Measurements from ENCODE around the gene BHMT2. TPM values are rescaled to one million over a fixed set of nuclear protein-coding genes. Genes with fewer than 3 reads are reported as not detected.

Gene BHMT2
- total RNA-seq, 4 donors from 2014 or later: 1.5 to 13.9 (median 5.1) TPM

- H3K27me3 ChIP-seq: no peaks in the 10 kb centered on the region
- TF ChIP-seq CTCF (IDR thresholded peaks at IDR 0.05): no peak
- no peak for TF ChIP-seq POLR2A (IDR thresholded peaks at IDR 0.05)
- H3K27ac ChIP-seq: no peak overlapping the region
- no peaks in the 10 kb centered on the region for H3K4me1 ChIP-seq
- intact Hi-C loops (cut with DNase I): no loop called here
- H3K36me3 ChIP-seq: no peaks in the 10 kb centered on the region
- WGBS, 2 donors: 79 to 87% methylated on average over 4 to 8 of the region's 11 CpGs
- DNase-seq: no peak
- H3K9me3 ChIP-seq: peaks cover 0 to 8% (median 0%) of the 10 kb centered on the region in 3 donors
- no peak overlapping the region for H3K4me3 ChIP-seq
Measured at GRCh38 chr5:79075646-79076426, 6.3 kb downstream of the BHMT2 start.

DNA sequence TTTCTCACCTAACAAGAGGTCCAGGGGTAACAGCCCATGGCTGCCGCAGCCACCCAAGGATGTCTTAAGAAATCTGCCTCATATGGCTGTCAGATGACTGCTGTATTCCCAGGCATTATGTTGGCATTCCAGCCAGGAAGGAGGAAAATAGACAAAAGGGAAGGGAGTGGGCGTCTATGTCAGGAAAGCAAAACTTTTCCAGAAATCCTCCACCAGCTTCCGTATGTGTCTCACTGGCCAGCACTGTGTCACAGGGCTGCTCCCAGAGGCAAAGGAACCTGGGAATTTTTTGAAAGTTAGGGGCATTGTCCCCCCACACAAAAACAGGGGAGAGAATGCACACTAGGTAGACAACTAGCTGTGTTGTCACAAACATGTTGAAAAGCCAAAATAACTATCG lies 7.3 kb downstream of the BHMT2 start:
- DNase-seq: no peak
- Histone ChIP-seq H3K27me3 (no peaks in the 10 kb centered on the region), H3K4me3 (no peak overlapping the region), H3K36me3 (no peaks in the 10 kb centered on the region), H3K4me1 (no peaks in the 10 kb centered on the region), H3K27ac (peak overlapping the region in 1 of 4 donors; percentile 20), H3K9me3 (peaks cover 0 to 8% (median 0%) of the 10 kb centered on the region in 3 donors)
- intact Hi-C loops (cut with DNase I): no loop called here
- 51 to 79% methylated on average over 4 of the region's 4 CpGs for WGBS, 2 donors
- no peak for TF ChIP-seq POLR2A (IDR thresholded peaks at IDR 0.05)
- TF ChIP-seq CTCF (IDR thresholded peaks at IDR 0.05): no peak

GRCh38 chr5:79077680-79078365 lies 8.3 kb downstream of the BHMT2 start:
- no peak overlapping the region for H3K27ac ChIP-seq
- H3K9me3 ChIP-seq: peaks cover 0 to 8% (median 0%) of the 10 kb centered on the region in 3 donors
- no peaks in the 10 kb centered on the region for H3K27me3 ChIP-seq
- intact Hi-C loops (cut with DNase I): no loop called here
- TF ChIP-seq POLR2A (IDR thresholded peaks at IDR 0.05): no peak
- no peak for TF ChIP-seq CTCF (IDR thresholded peaks at IDR 0.05)
- no peaks in the 10 kb centered on the region for H3K36me3 ChIP-seq
- DNase-seq: no peak
- H3K4me3 ChIP-seq: no peak overlapping the region
- H3K4me1 ChIP-seq: no peaks in the 10 kb centered on the region
- WGBS, 2 donors: 52 to 56% methylated on average over 3 of the region's 3 CpGs

DNA sequence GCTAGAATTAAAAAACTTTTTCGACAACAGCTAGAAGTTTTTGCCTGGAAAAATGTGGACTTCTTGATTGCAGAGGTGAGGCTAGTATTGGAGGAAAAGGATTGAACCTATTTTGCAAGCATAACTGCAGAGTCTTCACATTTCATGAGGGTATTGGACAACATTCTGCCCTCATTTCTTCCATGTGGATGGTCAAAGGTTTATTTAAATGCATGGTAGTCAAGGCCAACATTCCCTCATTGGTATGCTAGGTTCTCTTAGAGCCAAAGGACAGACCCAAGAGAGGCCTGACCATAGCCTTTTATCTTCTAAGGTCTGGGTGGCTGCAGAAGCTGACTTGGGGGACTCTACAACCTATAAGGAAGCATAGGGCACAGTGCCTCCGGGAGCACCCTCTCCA lies 11.2 kb downstream of the BHMT2 start:
- Histone ChIP-seq H3K27me3 (no peaks in the 10 kb centered on the region), H3K36me3 (no peaks in the 10 kb centered on the region), H3K9me3 (no peaks in the 10 kb centered on the region), H3K27ac (no peak overlapping the region), H3K4me3 (no peak overlapping the region), H3K4me1 (no peaks in the 10 kb centered on the region)
- 76 to 86% methylated on average over 2 of the region's 2 CpGs for WGBS, 2 donors
- DNase-seq: no peak
- TF ChIP-seq CTCF (IDR thresholded peaks at IDR 0.05): no peak
- TF ChIP-seq POLR2A (IDR thresholded peaks at IDR 0.05): no peak
- intact Hi-C loops (cut with DNase I): no loop called here

GRCh38 chr5:79081779-79082178 lies 12.2 kb downstream of the BHMT2 start:
- no peak overlapping the region for H3K27ac ChIP-seq
- DNase-seq: no peak
- H3K4me3 ChIP-seq: no peak overlapping the region
- no peaks in the 10 kb centered on the region for H3K4me1 ChIP-seq
- H3K9me3 ChIP-seq: no peaks in the 10 kb centered on the region
- TF ChIP-seq POLR2A (IDR thresholded peaks at IDR 0.05): no peak
- TF ChIP-seq CTCF (IDR thresholded peaks at IDR 0.05): no peak
- no peaks in the 10 kb centered on the region for H3K27me3 ChIP-seq
- H3K36me3 ChIP-seq: no peaks in the 10 kb centered on the region
- intact Hi-C loops (cut with DNase I): no loop called here
- WGBS, 2 donors: 85% methylated on average over 5 of the region's 5 CpGs

All from esophagus squamous epithelium (tissue), 5 donors.